ENCODE results near the gene RHOJ.
"Not testable (repeated sequence)": the region's sequence is repeated elsewhere in the genome, so short reads cannot be mapped to it uniquely, and the experiment has no call there.

Gene RHOJ

GRCh38 chr14:63276016-63276415, 71.8 kb downstream of the RHOJ start:
- no peak overlapping the region for H3K4me3 ChIP-seq (ENCODE audit: low read depth, low read length)
- no peak for TF ChIP-seq CTCF (IDR thresholded peaks at IDR 0.05; ENCODE audit: low read depth, low read length)
- no peak for TF ChIP-seq MYC (IDR thresholded peaks at IDR 0.05; ENCODE audit: low read depth, low read length)
- no peak for TF ChIP-seq POLR2A (IDR thresholded peaks at IDR 0.05; ENCODE audit: extremely low read depth, insufficient read length)
- TF ChIP-seq, protein P1, sequence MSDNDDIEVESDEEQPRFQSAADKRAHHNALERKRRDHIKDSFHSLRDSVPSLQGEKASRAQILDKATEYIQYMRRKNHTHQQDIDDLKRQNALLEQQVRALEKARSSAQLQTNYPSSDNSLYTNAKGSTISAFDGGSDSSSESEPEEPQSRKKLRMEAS (IDR thresholded peaks at IDR 0.05; ENCODE audit: low read depth, low read length) = no peak
- DNase-seq (ENCODE audit: low read depth) = no peak

DNA sequence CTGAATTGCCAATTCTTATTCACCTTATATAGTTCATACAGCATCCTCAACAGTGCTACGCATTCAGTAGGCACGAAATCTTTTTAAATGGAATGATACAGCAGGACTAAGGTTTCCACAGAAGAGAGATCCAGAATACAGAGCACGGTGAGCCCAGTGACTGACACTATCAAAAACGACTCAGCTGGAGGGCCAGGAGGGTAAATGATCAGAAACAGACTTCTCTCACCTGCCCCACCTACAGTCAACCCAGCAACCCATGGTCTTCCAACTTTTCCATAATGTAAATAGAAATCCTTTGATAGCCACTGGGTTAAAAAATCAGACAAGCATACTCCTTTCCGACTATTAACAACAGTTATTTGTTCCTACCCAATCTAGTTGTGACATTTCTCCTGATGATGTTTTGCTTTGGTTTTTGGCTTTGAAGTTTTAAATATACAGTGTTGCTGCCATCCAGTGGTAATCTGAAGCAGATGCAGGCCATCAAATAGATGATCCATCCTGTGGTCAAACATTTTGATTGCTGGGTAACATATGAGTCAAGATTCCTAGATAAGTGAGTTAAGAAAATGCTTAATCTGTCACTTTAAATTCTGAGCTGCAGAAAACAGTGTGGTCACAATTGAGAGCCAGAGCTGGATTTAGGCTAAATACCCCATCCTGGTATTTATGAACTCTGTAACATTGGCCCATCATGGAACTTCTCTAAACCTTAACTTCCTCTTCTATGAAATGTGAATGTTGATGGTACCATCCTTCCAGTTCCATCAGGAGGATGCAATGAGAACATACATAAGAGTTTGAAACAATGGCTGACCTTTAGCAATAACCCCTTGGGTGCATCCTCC, 72.5 kb downstream of the RHOJ start:
- H3K4me3 ChIP-seq (ENCODE audit: low read depth, low read length) = no peak overlapping the region
- DNase-seq (ENCODE audit: low read depth) = peak; percentile 39
- TF ChIP-seq MYC (IDR thresholded peaks at IDR 0.05; ENCODE audit: low read depth, low read length) (no peak), CTCF (IDR thresholded peaks at IDR 0.05; ENCODE audit: low read depth, low read length) (peak; percentile 57)

DNA sequence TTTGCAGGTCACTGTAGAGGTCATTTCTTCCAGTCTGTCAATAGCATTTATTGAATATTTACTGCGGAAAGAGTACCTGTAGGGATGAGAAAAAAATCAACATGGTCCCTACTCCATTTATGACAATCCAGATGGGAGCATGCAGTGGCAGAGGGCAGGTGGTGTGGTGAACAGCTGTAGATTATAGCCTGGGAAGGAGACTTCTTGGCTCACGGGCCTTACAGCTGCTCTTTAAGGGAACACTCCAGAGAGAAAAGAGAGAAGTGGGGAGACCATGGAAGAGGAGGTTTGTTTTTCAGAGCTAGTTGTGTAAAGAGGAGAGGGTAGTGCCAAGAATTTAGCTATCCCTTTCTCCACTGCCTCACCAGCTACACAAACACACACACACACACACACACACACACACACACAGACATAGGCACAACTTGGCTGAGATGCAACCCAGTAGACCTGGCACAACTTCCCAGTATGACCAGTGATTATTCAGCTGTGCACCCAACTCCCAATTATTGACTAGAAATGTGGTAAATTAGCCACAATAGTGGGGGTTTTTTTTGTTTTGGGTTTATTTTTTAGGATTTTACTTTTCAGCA, 73.4 kb downstream of the RHOJ start:
- no peak for DNase-seq (ENCODE audit: low read depth)
- TF ChIP-seq MYC (IDR thresholded peaks at IDR 0.05; ENCODE audit: low read depth, low read length) (no peak), CTCF (IDR thresholded peaks at IDR 0.05; ENCODE audit: low read depth, low read length) (no peak), POLR2A (IDR thresholded peaks at IDR 0.05; ENCODE audit: extremely low read depth, insufficient read length) (no peak)
- TF ChIP-seq, protein P1 (IDR thresholded peaks at IDR 0.05; ENCODE audit: low read depth, low read length) = no peak
- no peak overlapping the region for H3K4me3 ChIP-seq (ENCODE audit: low read depth, low read length)

GRCh38 chr14:63279933-63280332, 75.7 kb downstream of the RHOJ start:
- DNase-seq (ENCODE audit: low read depth); H3K4me3 ChIP-seq (ENCODE audit: low read depth, low read length): not testable (repeated sequence)

DNA sequence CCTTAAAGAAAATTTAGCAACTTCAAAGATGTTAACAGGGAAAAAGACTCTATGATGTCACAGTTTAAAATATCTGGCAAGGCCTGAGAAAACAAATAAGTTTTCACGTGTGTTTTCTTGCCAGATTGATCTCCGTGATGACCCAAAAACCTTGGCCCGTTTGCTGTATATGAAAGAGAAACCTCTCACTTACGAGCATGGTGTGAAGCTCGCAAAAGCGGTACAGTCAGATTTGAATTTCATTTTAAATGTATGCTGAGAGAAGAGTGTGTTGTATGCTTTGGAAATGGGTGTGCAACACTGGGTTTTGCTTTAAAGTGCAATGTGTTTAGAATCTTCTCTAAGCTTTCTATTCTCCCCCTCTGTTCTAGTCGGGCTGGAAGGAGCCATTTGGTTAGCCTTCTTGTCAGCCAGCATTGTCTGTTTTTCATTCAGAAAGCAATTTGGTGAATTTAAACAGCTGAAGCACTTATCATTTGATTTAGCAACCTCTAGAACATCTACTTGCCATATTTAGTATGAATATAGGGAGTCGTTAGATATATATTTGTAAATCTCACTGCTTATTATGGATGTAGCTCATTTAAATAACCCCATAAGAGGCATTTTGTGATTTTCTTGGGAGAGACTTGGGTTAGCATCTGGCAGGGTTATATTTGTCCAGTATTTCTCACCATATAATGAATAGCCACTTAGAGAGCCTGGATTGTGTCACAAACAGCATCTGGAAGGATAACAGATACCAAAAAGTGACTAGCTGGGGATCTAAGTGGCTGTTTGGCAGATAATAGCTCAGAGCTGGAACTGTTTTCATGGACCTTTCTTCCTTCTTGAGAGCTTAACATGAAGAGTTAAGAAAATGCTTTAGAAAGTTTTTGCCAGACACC, 79.0 kb downstream of the RHOJ start:
- TF ChIP-seq POLR2A (IDR thresholded peaks at IDR 0.05; ENCODE audit: extremely low read depth, insufficient read length) (no peak), MYC (IDR thresholded peaks at IDR 0.05; ENCODE audit: low read depth, low read length) (no peak), CTCF (IDR thresholded peaks at IDR 0.05; ENCODE audit: low read depth, low read length) (no peak)
- TF ChIP-seq, protein P1 (IDR thresholded peaks at IDR 0.05; ENCODE audit: low read depth, low read length) = no peak
- no peak overlapping the region for H3K4me3 ChIP-seq (ENCODE audit: low read depth, low read length)
- no peak for DNase-seq (ENCODE audit: low read depth)

GRCh38 chr14:63283884-63284248, 79.6 kb downstream of the RHOJ start:
- TF ChIP-seq POLR2A (IDR thresholded peaks at IDR 0.05; ENCODE audit: extremely low read depth, insufficient read length) = no peak
- TF ChIP-seq CTCF (IDR thresholded peaks at IDR 0.05; ENCODE audit: low read depth, low read length) = no peak
- TF ChIP-seq MYC (IDR thresholded peaks at IDR 0.05; ENCODE audit: low read depth, low read length) = no peak
- TF ChIP-seq, protein P1 (IDR thresholded peaks at IDR 0.05; ENCODE audit: low read depth, low read length) = no peak
- DNase-seq (ENCODE audit: low read depth) = no peak
- H3K4me3 ChIP-seq (ENCODE audit: low read depth, low read length) = no peak overlapping the region
